AG09309 (cell line): ENCODE results near the gene VLDLR.

ENCODE experiments used
- DNase-seq: peaks from one replicate; pipeline ENCODE4 v3.0.0-alpha.2; 2010; ENCODE audit warnings: low read depth
- H3K4me3 ChIP-seq: 2 replicates; pipeline ENCODE4 v1.5.1; 2011; ENCODE audit warnings: mild to moderate bottlenecking, low read depth, low read length, moderate library complexity; ENCODE audit not compliant: control insufficient read depth
- TF ChIP-seq, protein P1 (sequence below): IDR thresholded peaks from 2 replicates; pipeline ENCODE4 v1.5.1; 2011; ENCODE audit warnings: mild to moderate bottlenecking, low read depth, low read length, inconsistent platforms; ENCODE audit not compliant: insufficient read depth, control insufficient read depth; ENCODE audit errors: missing control alignments

The VLDLR gene

GRCh38 chr9:2605246-2605645 is 16.3 kb upstream of the VLDLR start:
- TF ChIP-seq, protein P1, sequence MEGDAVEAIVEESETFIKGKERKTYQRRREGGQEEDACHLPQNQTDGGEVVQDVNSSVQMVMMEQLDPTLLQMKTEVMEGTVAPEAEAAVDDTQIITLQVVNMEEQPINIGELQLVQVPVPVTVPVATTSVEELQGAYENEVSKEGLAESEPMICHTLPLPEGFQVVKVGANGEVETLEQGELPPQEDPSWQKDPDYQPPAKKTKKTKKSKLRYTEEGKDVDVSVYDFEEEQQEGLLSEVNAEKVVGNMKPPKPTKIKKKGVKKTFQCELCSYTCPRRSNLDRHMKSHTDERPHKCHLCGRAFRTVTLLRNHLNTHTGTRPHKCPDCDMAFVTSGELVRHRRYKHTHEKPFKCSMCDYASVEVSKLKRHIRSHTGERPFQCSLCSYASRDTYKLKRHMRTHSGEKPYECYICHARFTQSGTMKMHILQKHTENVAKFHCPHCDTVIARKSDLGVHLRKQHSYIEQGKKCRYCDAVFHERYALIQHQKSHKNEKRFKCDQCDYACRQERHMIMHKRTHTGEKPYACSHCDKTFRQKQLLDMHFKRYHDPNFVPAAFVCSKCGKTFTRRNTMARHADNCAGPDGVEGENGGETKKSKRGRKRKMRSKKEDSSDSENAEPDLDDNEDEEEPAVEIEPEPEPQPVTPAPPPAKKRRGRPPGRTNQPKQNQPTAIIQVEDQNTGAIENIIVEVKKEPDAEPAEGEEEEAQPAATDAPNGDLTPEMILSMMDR = no peak
- H3K4me3 ChIP-seq = no peak overlapping the region
- DNase-seq = no peak

- no peak overlapping the region for H3K4me3 ChIP-seq
- no peak for DNase-seq
- TF ChIP-seq, protein P1 = no peak
These were observed 13.3 kb upstream of the VLDLR start for GRCh38 chr9:2608276-2608675.

GRCh38 chr9:2610985-2611384 is 10.6 kb upstream of the VLDLR start:
- DNase-seq = no peak
- TF ChIP-seq, protein P1 = no peak
- no peak overlapping the region for H3K4me3 ChIP-seq

DNA sequence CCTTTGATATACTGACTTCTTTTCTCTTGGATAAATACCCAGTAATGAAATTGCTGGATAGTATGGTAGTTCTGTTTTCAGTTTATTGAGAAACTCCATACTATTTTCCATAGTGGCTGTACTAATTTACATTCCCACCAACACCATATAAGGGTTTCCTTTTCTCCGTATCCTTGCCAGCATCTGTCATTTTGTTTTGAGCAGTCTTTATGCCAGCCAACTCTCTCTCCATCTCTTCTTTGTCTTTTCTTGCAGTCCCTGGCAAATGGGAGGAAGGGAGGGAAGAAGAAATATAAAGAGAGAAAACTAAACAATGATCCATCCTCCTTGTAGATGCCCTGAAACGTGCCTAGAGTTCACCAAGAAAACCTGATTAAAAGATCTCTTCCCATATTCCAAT is 9.6 kb upstream of the VLDLR start:
- TF ChIP-seq, protein P1 = no peak

GRCh38 chr9:2613730-2614271 is 7.8 kb upstream of the VLDLR start:
- no peak overlapping the region for H3K4me3 ChIP-seq
- TF ChIP-seq, protein P1 = no peak
- DNase-seq = no peak

More for the DNA sequence above, 9.6 kb upstream of the VLDLR start:
- DNase-seq = no peak
- no peak overlapping the region for H3K4me3 ChIP-seq

DNA sequence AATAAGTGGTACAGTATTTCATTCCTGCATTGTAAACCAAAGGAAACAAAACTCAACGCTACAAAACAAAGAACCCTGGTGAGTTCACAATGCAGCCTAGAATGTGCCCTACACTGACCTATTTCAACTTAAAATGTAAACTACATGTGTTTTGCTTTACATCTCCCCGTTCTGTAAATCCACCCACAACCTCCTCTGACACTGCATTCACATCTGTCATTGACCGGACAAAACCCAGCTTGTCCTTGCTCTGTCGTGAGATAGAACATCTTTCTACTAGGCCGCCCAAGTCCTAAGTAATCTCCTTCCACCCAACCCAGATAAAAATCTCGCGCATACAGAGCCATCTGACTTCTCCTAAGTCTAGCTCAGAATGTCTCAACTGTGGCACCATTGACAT is 6.1 kb upstream of the VLDLR start:
- no peak for DNase-seq
- H3K4me3 ChIP-seq = no peak overlapping the region
- TF ChIP-seq, protein P1 = no peak
